WTC11 (cell line): ENCODE data around the gene EOGT. TPM values are rescaled to one million over a fixed set of nuclear protein-coding genes. Genes with fewer than 3 reads are reported as not detected.

Experiments
- ATAC-seq: fragments of 200-7000 bp; cut with Tn5 transposase; 2 replicates; pipeline ENCODE4 v1.10.0; 2021; ENCODE audit warnings: mild to moderate bottlenecking, moderate library complexity
- CTCF ChIA-PET: fragments of 300-600 bp; sonication (Branson Sonifier 250); formaldehyde crosslinking; loops from one replicate; lab custom pipeline; 2021; ENCODE audit warnings: antibody characterized with exemption; lab: Charles Lee
- POLR2A ChIA-PET: fragments of 350-600 bp; sonication (Branson Sonifier 250); formaldehyde crosslinking; loops from one replicate; lab custom pipeline; 2021; ENCODE audit warnings: antibody characterized with exemption; lab: Charles Lee
- DNase-seq: peaks from one replicate; pipeline ENCODE4 v3.0.0; 2021; ENCODE audit warnings: low spot score
- H3K27ac Mint-ChIP-seq: 2 replicates; pipeline ENCODE4 v1.8.0; 2021; ENCODE audit warnings: mixed read lengths
- H3K27me3 Mint-ChIP-seq: 2 replicates; pipeline ENCODE4 v1.8.0; 2021; ENCODE audit warnings: low read depth, mild to moderate bottlenecking, moderate library complexity, mixed read lengths
- H3K36me3 Mint-ChIP-seq: 2 replicates; pipeline ENCODE4 v1.8.0; 2021; ENCODE audit warnings: mixed read lengths
- H3K4me1 Mint-ChIP-seq: 2 replicates; pipeline ENCODE4 v1.8.0; 2022; ENCODE audit warnings: mixed read lengths
- H3K4me3 Mint-ChIP-seq: 2 replicates; pipeline ENCODE4 v1.8.0; 2021; ENCODE audit warnings: mild to moderate bottlenecking, moderate library complexity, mixed read lengths
- H3K9me3 Mint-ChIP-seq: 2 replicates; pipeline ENCODE4 v1.8.0; 2021; ENCODE audit warnings: mixed read lengths
- ATF3 ChIP-seq: sonication (generic); formaldehyde crosslinking; conservative IDR thresholded peaks from 2 replicates; pipeline ENCODE4 v1.8.1; 2022; ENCODE audit warnings: mild to moderate bottlenecking, missing genetic modification reagents
- FOXK1 ChIP-seq: sonication (generic); formaldehyde crosslinking; IDR thresholded peaks from 2 replicates; pipeline ENCODE4 v1.8.0; 2022; ENCODE audit warnings: mild to moderate bottlenecking, moderate library complexity, missing genetic modification reagents
- MAX ChIP-seq: sonication (generic); formaldehyde crosslinking; IDR thresholded peaks from 2 replicates; pipeline ENCODE4 v1.8.0; 2022; ENCODE audit warnings: mild to moderate bottlenecking, missing genetic modification reagents
- MXD4 ChIP-seq: fragments of 250-450 bp; sonication (Bioruptor Pico); IDR thresholded peaks from 2 replicates; pipeline ENCODE4 v1.8.0; 2021; ENCODE audit warnings: mild to moderate bottlenecking, moderate library complexity, borderline replicate concordance
- NFATC4 ChIP-seq: fragments of 250-450 bp; sonication (Bioruptor Pico); IDR thresholded peaks from 2 replicates; pipeline ENCODE4 v1.9.0; 2021; ENCODE audit warnings: mild to moderate bottlenecking
- NFYB ChIP-seq: sonication (generic); formaldehyde crosslinking; conservative IDR thresholded peaks from 2 replicates; pipeline ENCODE4 v1.8.0; 2022; ENCODE audit warnings: low read depth, missing genetic modification reagents
- NR3C1 ChIP-seq: sonication (generic); formaldehyde crosslinking; conservative IDR thresholded peaks from 2 replicates; pipeline ENCODE4 v1.8.1; 2023; ENCODE audit warnings: low read depth, mild to moderate bottlenecking, missing genetic modification reagents
- RELA ChIP-seq: sonication (generic); formaldehyde crosslinking; IDR thresholded peaks from 2 replicates; pipeline ENCODE4 v1.8.1; 2022; ENCODE audit warnings: missing genetic modification reagents, mild to moderate bottlenecking, borderline replicate concordance
- SMAD3 ChIP-seq: sonication (generic); formaldehyde crosslinking; IDR thresholded peaks from 2 replicates; pipeline ENCODE4 v1.8.0; 2022; ENCODE audit warnings: missing genetic modification reagents, mild to moderate bottlenecking, borderline replicate concordance
- USF2 ChIP-seq: sonication (generic); formaldehyde crosslinking; IDR thresholded peaks from 2 replicates; pipeline ENCODE4 v1.8.1; 2023; ENCODE audit warnings: mild to moderate bottlenecking, missing genetic modification reagents, moderate library complexity
- ZNF232 ChIP-seq: sonication (generic); formaldehyde crosslinking; IDR thresholded peaks from 2 replicates; pipeline ENCODE4 v1.8.0; 2022; ENCODE audit warnings: mild to moderate bottlenecking, missing genetic modification reagents
- ZNF396 ChIP-seq: fragments of 250-450 bp; sonication (Bioruptor Pico); IDR thresholded peaks from 2 replicates; pipeline ENCODE4 v1.8.0; 2021; ENCODE audit warnings: mild to moderate bottlenecking, moderate library complexity, borderline replicate concordance
- ZNF416 ChIP-seq: fragments of 250-450 bp; sonication (Bioruptor Pico); IDR thresholded peaks from 2 replicates; pipeline ENCODE4 v1.9.0; 2021; ENCODE audit warnings: mild to moderate bottlenecking, inconsistent platforms
- ZNF423 ChIP-seq: fragments of 250-450 bp; sonication (Bioruptor Pico); IDR thresholded peaks from 2 replicates; pipeline ENCODE4 v2.1.2; 2022; ENCODE audit warnings: mild to moderate bottlenecking, moderate library complexity
- ZNF532 ChIP-seq: fragments of 250-450 bp; sonication (Bioruptor Pico); IDR thresholded peaks from 2 replicates; pipeline ENCODE4 v1.9.0; 2021; ENCODE audit warnings: mild to moderate bottlenecking, borderline replicate concordance
- ZSCAN18 ChIP-seq: fragments of 250-450 bp; sonication (Bioruptor Pico); IDR thresholded peaks from 2 replicates; pipeline ENCODE4 v2.1.2; 2022; ENCODE audit warnings: mild to moderate bottlenecking, moderate library complexity
- total RNA-seq: library from RNA; stranded (reverse); gene quantifications from 3 replicates; pipeline ENCODE4 v1.2.3, GENCODE V29; 2021

EOGT gene
- total RNA-seq, 1 experiment from 2014 or later, result 32.9 TPM

GRCh38 chr3:69059688-69060087, 46.2 kb upstream of the EOGT start (continued):
- TF ChIP-seq ZSCAN18, result no peak
- no peak for TF ChIP-seq FOXK1 (CRISPR knock-in tag)
- TF ChIP-seq NR3C1 (CRISPR knock-in tag), result no peak
- no peak for TF ChIP-seq USF2
- TF ChIP-seq ZNF396 (CRISPR knock-in tag), result no peak
- no peak for TF ChIP-seq MXD4 (CRISPR knock-in tag)
- TF ChIP-seq ATF3 (CRISPR knock-in tag), result no peak
- TF ChIP-seq, all 79 proteins: peak for 0

GRCh38 chr3:69058947-69059224, 45.4 kb upstream of the EOGT start:
- TF ChIP-seq NFATC4 (CRISPR knock-in tag) (no peak), MAX (CRISPR knock-in tag) (no peak)
- no peaks in the 10 kb centered on the region for H3K4me1 Mint-ChIP-seq
- H3K36me3 Mint-ChIP-seq, result peaks cover 69% of the 10 kb centered on the region
- H3K27me3 Mint-ChIP-seq, result no peaks in the 10 kb centered on the region
- H3K27ac Mint-ChIP-seq, result no peak overlapping the region
- ChIA-PET POLR2A (no interaction called here), CTCF (interaction anchor here (0.5 kb wide), 1 partner anchor 35 kb away, joined by 3 read pairs; no protein-coding TSS in a partner anchor)
- no peaks in the 10 kb centered on the region for H3K9me3 Mint-ChIP-seq
- ATAC-seq (no peak), DNase-seq (no peak)
- H3K4me3 Mint-ChIP-seq, result no peak overlapping the region

DNA sequence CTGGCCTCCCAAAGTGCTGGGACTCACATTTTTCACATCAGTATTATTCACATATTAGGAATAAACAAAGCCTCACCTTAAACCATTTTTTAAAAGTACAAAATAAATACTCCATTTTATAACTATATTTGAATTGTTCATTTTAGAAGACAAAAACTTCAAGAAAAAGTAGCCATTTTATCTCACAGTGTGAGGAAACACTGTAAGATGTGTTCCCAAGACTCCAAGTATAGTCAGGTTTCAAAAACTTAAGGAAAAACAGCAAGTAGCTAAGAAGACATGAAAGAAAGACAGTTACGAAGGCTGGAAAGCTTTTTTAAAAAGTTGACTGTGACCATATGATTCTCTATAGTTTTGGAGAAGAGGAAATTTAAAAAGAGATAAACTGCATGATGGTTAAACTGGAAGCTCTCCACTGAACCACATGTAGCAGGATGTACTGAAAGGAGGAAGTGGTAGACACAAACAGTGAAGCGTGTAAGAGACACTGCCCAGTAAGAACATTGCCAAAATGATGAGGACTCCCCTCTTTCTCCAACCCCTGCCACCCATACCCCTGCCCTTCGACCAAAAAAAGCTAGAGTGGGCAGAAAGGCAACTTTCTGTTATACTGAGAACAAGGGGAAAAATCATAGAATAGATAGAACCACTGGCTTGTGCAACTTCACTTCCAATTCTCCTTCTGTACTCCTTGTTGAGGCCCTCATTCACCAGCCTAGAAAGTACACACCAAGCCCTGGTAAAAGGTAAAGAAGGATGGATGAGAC, 44.9 kb upstream of the EOGT start:
- H3K4me3 Mint-ChIP-seq, result no peak overlapping the region
- TF ChIP-seq NFYB (CRISPR knock-in tag) (no peak), ZNF232 (no peak), USF2 (no peak), ZNF532 (CRISPR knock-in tag) (no peak), ZNF423 (CRISPR knock-in tag) (no peak), SMAD3 (CRISPR knock-in tag) (no peak), ZNF416 (CRISPR knock-in tag) (no peak), MXD4 (CRISPR knock-in tag) (no peak), RELA (CRISPR knock-in tag) (no peak)
- TF ChIP-seq, all 79 proteins: peak for 0
- DNase-seq, result no peak
- H3K27me3 Mint-ChIP-seq, result no peaks in the 10 kb centered on the region
- H3K9me3 Mint-ChIP-seq, result no peaks in the 10 kb centered on the region
- H3K4me1 Mint-ChIP-seq, result no peaks in the 10 kb centered on the region
- CTCF ChIA-PET, result interaction anchor here (0.5 to 0.7 kb wide), 2 partner anchors 35 to 43 kb away, joined by 3 to 5 read pairs; no protein-coding TSS in a partner anchor
- no peak overlapping the region for H3K27ac Mint-ChIP-seq
- no peak for ATAC-seq
- H3K36me3 Mint-ChIP-seq, result peaks cover 68% of the 10 kb centered on the region
- POLR2A ChIA-PET, result no interaction called here
